Prostate gland (tissue), 2 donors: ENCODE data around the gene CCDC47. TPM values are rescaled to one million over a fixed set of nuclear protein-coding genes. Genes with fewer than 3 reads are reported as not detected.

Experiments
- DNase-seq: peaks from one replicate; pipeline ENCODE4 v3.0.0-alpha.2; 2019; ENCODE audit warnings: low spot score
- H3K27ac ChIP-seq, 2 donors: fragments of 200-600 bp; sonication (generic); 2 replicates each; pipeline ENCODE4 v1.5.1; 2017 to 2019
- H3K27me3 ChIP-seq: fragments of 200-600 bp; sonication (generic); replicated peaks from 2 replicates; pipeline ENCODE4 v1.5.1; 2019; ENCODE audit not compliant: insufficient read depth
- H3K36me3 ChIP-seq, 2 donors: fragments of 200-600 bp; sonication (generic); 1 replicate in 1 of 2; 2 replicates in 1 of 2; pipeline versions ENCODE4 v1.5.1 to v1.8.1; 2017 to 2019
- H3K4me1 ChIP-seq: fragments of 200-600 bp; sonication (generic); replicated peaks from 2 replicates; pipeline ENCODE4 v1.5.1; 2019
- H3K4me3 ChIP-seq, 2 donors: fragments of 200-600 bp; sonication (generic); 2 replicates each; pipeline ENCODE4 v1.5.1; 2017 to 2019
- H3K9me3 ChIP-seq: fragments of 200-600 bp; sonication (generic); 2 replicates; pipeline ENCODE4 v1.5.1; 2017
- POLR2A ChIP-seq: fragments of 450-650 bp; IDR thresholded peaks from one replicate; pipeline ENCODE4 v1.6.1; 2016; ENCODE audit warnings: antibody characterized with exemption, mild to moderate bottlenecking
- POLR2AphosphoS5 ChIP-seq: sonication (generic); formaldehyde crosslinking; IDR thresholded peaks from one replicate; pipeline ENCODE4 v1.6.1; 2017; ENCODE audit warnings: antibody characterized with exemption
- WGBS: methylation state at CpG from one replicate; pipeline ENCODE4 v1.1.5; 2018; 5-methylcytosine and 5-hydroxymethylcytosine counted together
- intact Hi-C: fragments of 100-400 bp; cut with DNase I; formaldehyde crosslinking; loops from one replicate; pipeline ENCODE4 v1.14.2; 2022
- total RNA-seq, 2 donors: library from RNA; depleted of rRNA; stranded (reverse); fragments of >200 nt; gene quantifications; one replicate each; pipeline ENCODE4 v1.1.0, GENCODE V29; 2016
- TF ChIP-seq, protein P1 (sequence below), 4 experiments: fragments of 200-600 bp in 2 of 4; fragments of 450-650 bp in 2 of 4; sonication (generic) in 2 of 4; IDR thresholded peaks; 1 replicate in 3 of 4; 2 replicates in 1 of 4; pipeline ENCODE4 v1.5.1; 2016 to 2019; ENCODE audit warnings: antibody characterized with exemption in 4 of 4, mild to moderate bottlenecking in 2 of 4, moderate library complexity in 2 of 4

The CCDC47 gene
- total RNA-seq, 2 donors from 2014 or later = 50.3 to 90.8 TPM

DNA sequence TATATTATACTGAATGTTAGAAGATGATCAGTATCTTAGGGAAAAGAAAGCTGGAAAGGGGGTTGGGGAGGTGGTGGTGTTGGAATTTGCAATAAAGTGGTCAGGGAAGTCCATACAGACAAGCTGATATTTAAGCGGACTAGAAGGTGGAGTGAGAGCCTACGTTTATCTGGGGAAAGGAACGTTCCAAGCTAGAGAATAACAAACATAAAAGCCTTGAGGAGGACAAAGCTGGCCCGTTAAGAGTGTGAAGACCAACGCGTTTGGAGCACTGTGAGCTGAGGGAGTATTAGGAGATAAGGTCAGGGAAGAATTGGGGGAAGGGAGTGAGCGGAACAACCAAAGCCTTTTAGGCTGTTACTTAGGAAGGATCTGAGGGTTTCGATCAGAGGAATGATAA, 2.0 kb upstream of the CCDC47 start:
- Histone ChIP-seq H3K4me3 (peak overlapping the region; percentile 93 to 99), H3K27ac (peak overlapping the region; percentile 94 to 98), H3K9me3 (no peaks in the 10 kb centered on the region), H3K36me3 (no peaks in the 10 kb centered on the region), H3K4me1 (peaks cover 5% of the 10 kb centered on the region), H3K27me3 (no peaks in the 10 kb centered on the region)
- WGBS = 18% methylated on average over 8 of the region's 8 CpGs
- intact Hi-C loops = no loop called here
- DNase-seq = no peak
- TF ChIP-seq POLR2AphosphoS5 (no peak), POLR2A (no peak)
- TF ChIP-seq, protein P1, sequence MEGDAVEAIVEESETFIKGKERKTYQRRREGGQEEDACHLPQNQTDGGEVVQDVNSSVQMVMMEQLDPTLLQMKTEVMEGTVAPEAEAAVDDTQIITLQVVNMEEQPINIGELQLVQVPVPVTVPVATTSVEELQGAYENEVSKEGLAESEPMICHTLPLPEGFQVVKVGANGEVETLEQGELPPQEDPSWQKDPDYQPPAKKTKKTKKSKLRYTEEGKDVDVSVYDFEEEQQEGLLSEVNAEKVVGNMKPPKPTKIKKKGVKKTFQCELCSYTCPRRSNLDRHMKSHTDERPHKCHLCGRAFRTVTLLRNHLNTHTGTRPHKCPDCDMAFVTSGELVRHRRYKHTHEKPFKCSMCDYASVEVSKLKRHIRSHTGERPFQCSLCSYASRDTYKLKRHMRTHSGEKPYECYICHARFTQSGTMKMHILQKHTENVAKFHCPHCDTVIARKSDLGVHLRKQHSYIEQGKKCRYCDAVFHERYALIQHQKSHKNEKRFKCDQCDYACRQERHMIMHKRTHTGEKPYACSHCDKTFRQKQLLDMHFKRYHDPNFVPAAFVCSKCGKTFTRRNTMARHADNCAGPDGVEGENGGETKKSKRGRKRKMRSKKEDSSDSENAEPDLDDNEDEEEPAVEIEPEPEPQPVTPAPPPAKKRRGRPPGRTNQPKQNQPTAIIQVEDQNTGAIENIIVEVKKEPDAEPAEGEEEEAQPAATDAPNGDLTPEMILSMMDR (IDR thresholded peaks at IDR 0.05) = no peak

DNA sequence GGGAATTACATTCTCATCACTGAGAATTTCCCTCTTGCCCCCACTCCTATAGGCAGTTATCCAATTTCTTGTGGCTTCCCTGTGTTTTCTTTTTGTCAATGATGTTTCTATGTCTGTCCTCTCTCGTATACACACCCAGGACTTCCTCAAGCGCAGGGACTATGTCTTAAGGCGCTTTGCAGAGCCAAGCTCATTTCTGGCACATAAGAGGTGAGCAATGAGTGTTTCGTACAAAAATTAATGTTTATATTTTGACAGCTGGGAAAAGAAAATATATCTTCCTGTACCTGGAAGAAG, 1.5 kb upstream of the CCDC47 start:
- 1% methylated on average over 4 of the region's 4 CpGs for WGBS
- peak overlapping the region; percentile 94 to 98 for H3K27ac ChIP-seq
- no peak for TF ChIP-seq POLR2A
- TF ChIP-seq POLR2AphosphoS5 = no peak
- TF ChIP-seq, protein P1 (IDR thresholded peaks at IDR 0.05) = no peak
- no peak for DNase-seq
- H3K4me1 ChIP-seq = peaks cover 5% of the 10 kb centered on the region
- no peaks in the 10 kb centered on the region for H3K27me3 ChIP-seq
- H3K36me3 ChIP-seq = no peaks in the 10 kb centered on the region
- intact Hi-C loops = loop anchor here (5.0 kb wide), 2 partner anchors 52 to 67 kb away; partner anchors contain the start of genes FTSJ3, PSMC5 and SMARCD2
- H3K9me3 ChIP-seq = no peaks in the 10 kb centered on the region
- H3K4me3 ChIP-seq = peak overlapping the region; percentile 93 to 99

DNA sequence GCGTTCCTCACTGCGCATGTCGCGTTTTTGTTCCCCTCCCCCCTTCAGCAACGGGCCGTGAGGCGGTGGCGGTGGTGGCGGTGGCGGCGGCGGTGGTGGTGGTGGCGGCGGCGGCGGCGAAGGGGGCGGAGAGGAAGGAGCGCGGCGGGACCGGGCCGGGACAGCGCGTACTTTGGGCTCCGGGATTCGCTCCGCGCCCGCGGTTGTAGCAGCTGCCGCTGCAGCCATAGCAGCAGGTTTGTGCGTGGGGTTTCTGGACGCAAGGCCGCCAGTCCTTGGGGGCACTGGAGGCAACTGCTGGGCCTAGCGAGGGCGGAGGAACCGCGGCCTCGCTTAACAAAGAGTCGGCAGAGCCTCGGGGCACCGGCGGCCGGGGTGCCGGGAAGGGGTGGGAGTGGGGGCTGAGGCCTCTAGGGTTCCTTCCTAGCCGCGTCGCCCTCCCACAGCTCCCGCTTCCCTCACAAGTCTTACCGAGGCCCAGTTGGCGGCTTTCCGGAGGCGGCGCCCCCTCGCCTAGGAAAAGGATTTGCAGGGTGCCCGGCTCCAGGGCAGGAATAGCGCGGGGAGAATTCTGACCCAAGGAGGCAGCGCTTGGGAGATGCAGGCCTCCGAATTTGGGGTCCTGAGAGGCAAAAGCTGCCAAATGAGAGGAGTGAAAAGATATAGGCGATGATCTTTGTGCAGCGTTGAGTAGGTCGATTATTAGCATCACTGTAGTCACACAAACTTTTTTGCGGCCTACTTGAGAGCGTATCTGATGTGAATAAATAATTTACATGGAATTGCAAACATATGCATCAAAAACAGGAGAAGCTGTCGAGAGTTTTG, 958 bp upstream of the CCDC47 start, which contains the start of gene DDX42:
Gene DDX42 (plus strand): TSS at position 30 of the 828 bp plus-strand sequence. CDS start 12,880 bp downstream, outside the sequence.
- peak; percentile 86 for DNase-seq
- Histone ChIP-seq H3K4me3 (peak within 1 kb of the TSS; percentile 93 to 99), H3K27ac (peak within 1 kb of the TSS; percentile 94 to 98), H3K27me3 (no peaks in the 10 kb centered on the region), H3K9me3 (no peaks in the 10 kb centered on the region), H3K36me3 (no peaks in the 10 kb centered on the region), H3K4me1 (peaks cover 3% of the 10 kb centered on the region)
- WGBS = under 1% methylated on average over 60 of the region's 67 CpGs
- intact Hi-C loops = loop anchor here (5.0 kb wide), 2 partner anchors 53 to 68 kb away; partner anchors contain the start of genes FTSJ3, PSMC5 and SMARCD2
- TF ChIP-seq, protein P1 (IDR thresholded peaks at IDR 0.05) = no peak
- TF ChIP-seq POLR2A (peak; percentile 66), POLR2AphosphoS5 (no peak)

DNA sequence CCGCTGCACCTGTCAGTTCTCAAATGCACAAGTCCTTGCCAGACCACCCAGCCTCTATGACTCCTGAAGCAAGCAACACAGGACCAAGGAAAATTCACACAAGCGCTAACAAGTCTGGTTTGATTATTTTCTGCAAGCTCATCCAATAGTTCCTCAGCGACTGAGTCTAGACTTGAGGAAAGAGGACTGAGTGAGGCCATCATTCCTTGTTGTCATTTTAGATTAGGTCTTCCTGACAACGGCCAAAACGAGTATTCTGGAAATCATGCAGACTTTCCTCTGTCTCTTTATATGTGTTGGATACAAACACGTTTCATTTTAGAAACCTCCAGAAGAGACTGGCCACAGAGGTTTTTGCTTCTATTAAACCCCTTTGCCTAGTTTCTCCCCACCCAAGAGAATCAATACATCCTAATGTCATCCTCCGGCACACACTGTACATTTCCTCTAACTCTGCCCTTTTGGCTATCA, 561 bp downstream of the CCDC47 start:
- no peaks in the 10 kb centered on the region for H3K9me3 ChIP-seq
- DNase-seq = peak; percentile 9
- intact Hi-C loops = loop anchor here (5.0 kb wide), 2 partner anchors 54 to 69 kb away; partner anchors contain the start of genes FTSJ3, PSMC5 and SMARCD2
- H3K27ac ChIP-seq = peak overlapping the region; percentile 94 to 98
- no peaks in the 10 kb centered on the region for H3K27me3 ChIP-seq
- TF ChIP-seq POLR2AphosphoS5 (no peak), POLR2A (no peak)
- TF ChIP-seq, protein P1 (IDR thresholded peaks at IDR 0.05) = no peak
- H3K36me3 ChIP-seq = no peaks in the 10 kb centered on the region
- H3K4me3 ChIP-seq = peak overlapping the region; percentile 93 to 99
- 3% methylated on average over 7 of the region's 7 CpGs for WGBS
- H3K4me1 ChIP-seq = peaks cover 3% of the 10 kb centered on the region
